NT2/D1 (cell line): Measurements from ENCODE around the gene RAP1GAP2.

Experiments
- DNase-seq: peaks from one replicate; pipeline ENCODE4 v3.0.0-alpha.2; 2011; ENCODE audit warnings: low read depth, low spot score
- H3K27me3 ChIP-seq: 2 replicates; pipeline ENCODE4 v1.6.0; 2011; ENCODE audit warnings: mild to moderate bottlenecking; ENCODE audit not compliant: insufficient read length, insufficient read depth
- H3K36me3 ChIP-seq: 2 replicates; pipeline ENCODE4 v1.6.1; 2011; ENCODE audit warnings: mild to moderate bottlenecking, low read length, mixed read lengths; ENCODE audit not compliant: insufficient read depth, insufficient read length
- H3K4me1 ChIP-seq: 2 replicates; pipeline ENCODE4 v1.5.1; 2011; ENCODE audit not compliant: insufficient read depth, insufficient read length
- H3K4me3 ChIP-seq: 2 replicates; pipeline ENCODE4 v1.5.1; 2011; ENCODE audit warnings: low read depth; ENCODE audit not compliant: insufficient read length
- H3K9ac ChIP-seq: 2 replicates; pipeline ENCODE4 v1.6.0; 2011; ENCODE audit warnings: low read depth; ENCODE audit not compliant: insufficient read length
- H3K9me3 ChIP-seq: 2 replicates; pipeline ENCODE4 v1.5.1; 2011; ENCODE audit warnings: mild to moderate bottlenecking, low read length; ENCODE audit not compliant: insufficient read depth
- SUZ12 ChIP-seq: IDR thresholded peaks from 2 replicates; pipeline ENCODE4 v1.6.1; 2011; ENCODE audit not compliant: insufficient read length, insufficient read depth; ENCODE audit errors: extremely low read depth
- YY1 ChIP-seq: IDR thresholded peaks from 2 replicates; pipeline ENCODE4 v1.6.1; 2011; ENCODE audit not compliant: insufficient read length, insufficient read depth
- ZNF274 ChIP-seq: IDR thresholded peaks from 2 replicates; pipeline ENCODE4 v1.6.1; 2011; ENCODE audit warnings: mild to moderate bottlenecking, low read depth, low read length

RAP1GAP2 gene

GRCh38 chr17:2939714-2940351 is 143.6 kb downstream of the RAP1GAP2 start:
- DNase-seq, result no peak
- no peak overlapping the region for H3K9ac ChIP-seq
- no peaks in the 10 kb centered on the region for H3K9me3 ChIP-seq
- H3K36me3 ChIP-seq, result peaks cover under 1% of the 10 kb centered on the region
- H3K4me1 ChIP-seq, result peaks cover 2% of the 10 kb centered on the region
- TF ChIP-seq YY1 (no peak), ZNF274 (no peak), SUZ12 (no peak)
- no peaks in the 10 kb centered on the region for H3K27me3 ChIP-seq
- H3K4me3 ChIP-seq, result no peak overlapping the region

GRCh38 chr17:2940352-2940751 is 144.1 kb downstream of the RAP1GAP2 start:
- TF ChIP-seq YY1 (no peak), ZNF274 (no peak), SUZ12 (no peak)
- Histone ChIP-seq H3K9me3 (no peaks in the 10 kb centered on the region), H3K36me3 (no peaks in the 10 kb centered on the region), H3K9ac (no peak overlapping the region), H3K4me3 (no peak overlapping the region), H3K4me1 (peaks cover 2% of the 10 kb centered on the region), H3K27me3 (no peaks in the 10 kb centered on the region)
- DNase-seq, result no peak

- DNase-seq, result no peak
- no peaks in the 10 kb centered on the region for H3K36me3 ChIP-seq
- TF ChIP-seq SUZ12 (no peak), ZNF274 (no peak), YY1 (no peak)
- H3K4me3 ChIP-seq, result no peak overlapping the region
- H3K4me1 ChIP-seq, result no peaks in the 10 kb centered on the region
- no peaks in the 10 kb centered on the region for H3K9me3 ChIP-seq
- H3K27me3 ChIP-seq, result no peaks in the 10 kb centered on the region
- no peak overlapping the region for H3K9ac ChIP-seq
These were observed 147.7 kb downstream of the RAP1GAP2 start for GRCh38 chr17:2943981-2944380.

GRCh38 chr17:2945299-2945698 is 149.1 kb downstream of the RAP1GAP2 start:
- no peak for TF ChIP-seq ZNF274
- no peak for TF ChIP-seq YY1
- no peak for TF ChIP-seq SUZ12
- no peak for DNase-seq
- Histone ChIP-seq H3K4me1 (no peaks in the 10 kb centered on the region), H3K27me3 (no peaks in the 10 kb centered on the region), H3K4me3 (no peak overlapping the region), H3K9me3 (no peaks in the 10 kb centered on the region), H3K9ac (no peak overlapping the region), H3K36me3 (peaks cover 2% of the 10 kb centered on the region)

GRCh38 chr17:2946144-2946543 is 149.9 kb downstream of the RAP1GAP2 start:
- peaks cover 2% of the 10 kb centered on the region for H3K36me3 ChIP-seq
- H3K4me3 ChIP-seq, result no peak overlapping the region
- no peak for DNase-seq
- H3K27me3 ChIP-seq, result no peaks in the 10 kb centered on the region
- TF ChIP-seq SUZ12 (no peak), ZNF274 (no peak), YY1 (no peak)
- H3K9me3 ChIP-seq, result no peaks in the 10 kb centered on the region
- no peaks in the 10 kb centered on the region for H3K4me1 ChIP-seq
- H3K9ac ChIP-seq, result no peak overlapping the region

- Histone ChIP-seq H3K27me3 (no peaks in the 10 kb centered on the region), H3K9ac (no peak overlapping the region), H3K9me3 (no peaks in the 10 kb centered on the region), H3K4me1 (no peaks in the 10 kb centered on the region), H3K36me3 (peaks cover 2% of the 10 kb centered on the region), H3K4me3 (no peak overlapping the region)
- no peak for TF ChIP-seq ZNF274
- no peak for DNase-seq
These were observed 151.3 kb downstream of the RAP1GAP2 start for GRCh38 chr17:2947588-2947950.

GRCh38 chr17:2947996-2948550 is 151.8 kb downstream of the RAP1GAP2 start:
- Histone ChIP-seq H3K9ac (no peak overlapping the region), H3K9me3 (no peaks in the 10 kb centered on the region), H3K4me3 (no peak overlapping the region), H3K36me3 (peaks cover 2% of the 10 kb centered on the region), H3K27me3 (no peaks in the 10 kb centered on the region), H3K4me1 (no peaks in the 10 kb centered on the region)
- TF ChIP-seq SUZ12 (no peak), YY1 (no peak), ZNF274 (no peak)
- DNase-seq, result no peak
